Rectal smooth muscle tissue (tissue), 1 donor: Measurements from ENCODE around the gene AMDHD2.
"Not testable (repeated sequence)": the region's sequence is repeated elsewhere in the genome, so short reads cannot be mapped to it uniquely, and the experiment has no call there.

Source experiments
- H3K27ac ChIP-seq: one replicate; pipeline ENCODE4 v1.7.0; 2013; ENCODE audit warnings: low read depth, low read length, inconsistent platforms
- H3K27me3 ChIP-seq: one replicate; pipeline ENCODE4 v1.7.0; 2013; ENCODE audit warnings: low read length; ENCODE audit not compliant: control insufficient read depth, insufficient read depth
- H3K36me3 ChIP-seq: one replicate; pipeline ENCODE4 v1.7.0; 2013; ENCODE audit warnings: low read length; ENCODE audit not compliant: control insufficient read depth, insufficient read depth
- H3K4me1 ChIP-seq: one replicate; pipeline ENCODE4 v1.7.0; 2013; ENCODE audit warnings: low read length; ENCODE audit not compliant: control insufficient read depth, insufficient read depth
- H3K4me3 ChIP-seq: one replicate; pipeline ENCODE4 v1.7.0; 2013; ENCODE audit warnings: low read length
- H3K9ac ChIP-seq: one replicate; pipeline ENCODE4 v1.7.0; 2013; ENCODE audit warnings: low read length

Gene AMDHD2

GRCh38 chr16:2577044-2577443 is 56.9 kb downstream of the AMDHD2 start:
- not testable (repeated sequence) for H3K36me3 ChIP-seq, H3K4me1 ChIP-seq, H3K27ac ChIP-seq, H3K9ac ChIP-seq, H3K4me3 ChIP-seq, H3K27me3 ChIP-seq

- not testable (repeated sequence) for H3K4me3 ChIP-seq, H3K9ac ChIP-seq, H3K36me3 ChIP-seq, H3K4me1 ChIP-seq, H3K27ac ChIP-seq, H3K27me3 ChIP-seq
Measured at GRCh38 chr16:2578905-2579304, 58.7 kb downstream of the AMDHD2 start.

DNA sequence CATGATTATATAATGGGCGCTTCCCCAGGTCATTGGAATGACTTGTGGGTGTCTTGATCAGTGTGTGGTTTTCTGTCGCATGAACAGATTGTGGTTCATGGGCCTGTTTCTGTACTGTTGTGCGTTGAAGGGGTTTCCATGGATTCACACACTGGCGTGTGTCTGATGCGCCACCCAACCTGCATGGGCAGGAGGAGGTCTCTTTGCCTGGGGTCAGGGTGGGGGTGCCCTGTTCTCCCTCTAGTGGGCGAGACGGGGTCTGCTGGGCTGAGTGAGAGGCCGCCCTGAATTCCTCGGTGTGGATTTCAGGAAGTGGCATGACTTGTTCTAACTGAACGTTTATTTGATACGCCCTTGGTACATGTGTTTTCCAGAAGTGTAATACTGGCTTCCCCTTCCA is 60.0 kb downstream of the AMDHD2 start:
- not testable (repeated sequence) for H3K27me3 ChIP-seq, H3K4me3 ChIP-seq, H3K36me3 ChIP-seq, H3K4me1 ChIP-seq, H3K9ac ChIP-seq, H3K27ac ChIP-seq

- not testable (repeated sequence) for H3K4me3 ChIP-seq, H3K36me3 ChIP-seq, H3K9ac ChIP-seq
Measured at GRCh38 chr16:2580818-2581217, 60.6 kb downstream of the AMDHD2 start.

More at GRCh38 chr16:2580818-2581217, 60.6 kb downstream of the AMDHD2 start:
- not testable (repeated sequence) for H3K27ac ChIP-seq, H3K4me1 ChIP-seq, H3K27me3 ChIP-seq
